ENCODE results near the gene RABL2A. TPM values are rescaled to one million over a fixed set of nuclear protein-coding genes. Genes with fewer than 3 reads are reported as not detected.
"Not testable (repeated sequence)": the region's sequence is repeated elsewhere in the genome, so short reads cannot be mapped to it uniquely, and the experiment has no call there.

RABL2A gene
- total RNA-seq, 2 donors from 2014 or later = 10.8 to 15.3 TPM

DNA sequence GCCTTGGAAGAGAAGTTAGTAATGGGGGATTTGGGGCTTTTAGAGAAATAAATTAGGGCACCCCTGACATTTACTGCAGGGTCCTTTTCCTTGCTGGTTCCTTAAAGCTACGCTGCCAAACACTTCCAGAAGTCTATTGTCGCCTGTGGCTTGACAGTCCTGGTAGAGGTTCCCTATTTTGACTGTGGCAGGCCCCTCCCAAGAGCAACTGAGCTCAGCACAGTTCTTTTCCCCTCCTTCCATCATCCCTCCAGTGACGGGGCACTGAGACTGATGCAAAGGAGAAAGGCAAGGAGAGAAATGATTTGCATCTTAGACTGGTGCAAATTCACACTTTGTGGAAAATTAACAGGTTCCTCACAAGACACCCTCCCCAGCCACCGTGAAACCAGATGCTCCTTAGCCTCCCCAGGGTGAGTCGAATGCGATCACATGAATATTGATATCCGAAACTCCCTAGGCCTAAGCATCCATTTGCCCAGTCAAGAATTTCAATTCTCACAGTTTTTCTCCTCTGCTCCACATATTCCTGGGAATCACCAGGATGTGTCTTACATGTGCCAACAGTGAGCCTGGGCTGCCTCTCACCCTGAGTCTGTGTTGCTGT, 45.4 kb downstream of the RABL2A start:
- intact Hi-C loops (cut with DNase I) = no loop called here
- no peak for DNase-seq (ENCODE audit: low spot score)

GRCh38 chr2:113675875-113676274, 48.8 kb downstream of the RABL2A start:
- no peak for DNase-seq (ENCODE audit: low spot score)
- intact Hi-C loops (cut with DNase I) = no loop called here

DNA sequence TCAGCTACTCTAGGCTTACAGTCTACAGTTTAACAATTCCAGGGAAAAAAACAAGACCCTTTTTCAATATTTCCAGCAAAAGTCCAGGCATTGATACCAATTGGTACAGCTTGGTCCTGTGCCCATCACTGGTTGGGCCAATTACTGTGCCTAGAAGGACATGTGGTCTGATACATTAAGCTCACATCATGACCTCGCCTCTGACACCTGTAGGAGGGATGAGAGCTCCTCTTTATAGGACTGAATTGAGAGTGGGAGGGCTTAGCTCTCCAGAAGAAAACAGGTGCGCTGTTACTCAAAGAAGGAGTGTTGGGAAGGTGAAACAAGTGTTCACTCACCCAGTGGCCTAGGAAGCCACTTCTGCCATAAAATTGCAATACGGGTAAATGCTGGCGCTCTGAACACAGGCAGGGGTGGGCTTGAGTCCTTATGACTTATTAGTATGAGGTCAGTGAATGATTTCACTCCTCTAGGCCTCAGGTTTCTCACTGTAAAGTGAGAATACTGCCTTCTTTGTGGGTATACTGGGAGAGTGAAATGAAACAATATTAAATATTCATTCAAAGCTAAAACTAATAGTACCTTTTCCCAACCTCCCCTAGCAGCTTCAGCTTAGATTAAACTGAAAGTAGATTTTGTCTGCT, 49.7 kb downstream of the RABL2A start:
- intact Hi-C loops (cut with DNase I) = no loop called here
- DNase-seq (ENCODE audit: low spot score) = no peak

- intact Hi-C loops (cut with DNase I) = no loop called here
- no peak for DNase-seq (ENCODE audit: low spot score)
Measured at GRCh38 chr2:113677330-113677729, 50.3 kb downstream of the RABL2A start.

- DNase-seq (ENCODE audit: low spot score) = no peak
- intact Hi-C loops (cut with DNase I) = no loop called here
Measured at GRCh38 chr2:113679457-113679856, 52.4 kb downstream of the RABL2A start.

DNA sequence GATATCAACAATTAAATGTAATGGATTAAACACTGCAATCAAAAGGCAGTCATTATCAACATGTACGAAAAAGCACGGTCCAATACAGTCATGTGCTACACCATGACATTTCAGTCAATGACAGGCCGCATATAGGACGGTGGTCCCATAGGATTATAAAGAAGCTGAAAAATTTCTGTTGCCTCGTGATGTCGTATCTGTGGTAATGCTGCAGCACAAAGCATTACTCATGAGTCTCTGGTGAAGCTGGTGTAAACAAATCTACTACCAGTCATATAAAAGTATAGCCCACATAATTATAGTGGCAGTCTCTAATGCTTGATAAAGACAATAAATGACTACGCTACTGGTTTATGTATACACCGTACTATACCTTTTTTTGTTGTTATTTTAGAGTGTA, 58.4 kb downstream of the RABL2A start:
- no peak for DNase-seq (ENCODE audit: low spot score)

DNA sequence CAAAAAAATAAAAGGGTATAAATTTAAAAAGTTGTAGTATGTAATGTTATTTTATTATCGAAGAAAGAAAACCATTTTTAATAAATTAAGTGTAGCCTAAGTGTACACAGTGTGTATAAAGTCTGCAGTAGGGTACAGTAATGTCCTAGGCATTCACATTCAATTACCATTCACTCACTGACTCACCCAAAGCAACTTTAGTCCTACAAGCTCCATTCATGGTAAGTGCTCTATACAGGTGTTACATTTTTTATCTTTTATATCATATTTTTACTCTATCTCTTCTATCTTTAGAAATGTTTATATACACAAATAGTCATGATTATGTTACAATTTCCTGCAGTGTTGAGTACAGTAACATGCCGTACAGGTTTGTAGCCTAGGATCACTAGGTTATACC, 59.5 kb downstream of the RABL2A start:
- DNase-seq (ENCODE audit: low spot score) = no peak
- intact Hi-C loops (cut with DNase I) = no loop called here

More for the DNA sequence above, 58.4 kb downstream of the RABL2A start:
- intact Hi-C loops (cut with DNase I) = no loop called here

DNA sequence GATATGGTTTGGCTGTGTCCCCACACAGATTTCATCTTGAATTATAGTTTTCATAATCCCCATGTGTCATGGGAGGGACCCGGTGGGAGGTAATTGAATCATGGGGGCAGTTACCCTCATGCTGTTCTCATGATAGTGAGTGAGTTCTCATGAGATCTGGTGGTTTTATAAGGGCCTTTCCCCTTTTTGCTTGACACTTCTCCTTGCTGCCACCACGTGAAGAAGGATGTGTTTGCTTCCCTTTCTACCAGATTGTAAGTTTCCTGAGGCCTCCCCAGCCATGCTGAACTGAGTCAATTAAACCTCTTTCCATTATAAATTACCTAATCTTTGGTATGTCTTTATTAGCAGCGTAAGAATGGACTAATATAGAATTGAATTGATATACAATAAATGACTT, 63.8 kb downstream of the RABL2A start:
- DNase-seq (ENCODE audit: low spot score); intact Hi-C loops (cut with DNase I): not testable (repeated sequence)

Small RNA genes lying within 50 kb of the gene (microRNA-seq; reads per million reads assigned to microRNA genes)
- gene MIR1302-3 (ENCODE audit: borderline microRNAs expressed in 2 of 2) = 0 reads per million in 2 donors

Other genes starting within 250 kb of the RABL2A start
- 10 to 100 TPM; 23.0 to 30.5 TPM for gene ZNG1B, start 189.6 kb upstream of the RABL2A start, total RNA-seq
- gene FOXD4L1, start 128.6 kb upstream of the RABL2A start, total RNA-seq = not detected
- 10 to 100 TPM; 62.5 to 81.9 TPM for gene SLC35F5, start 129.4 kb downstream of the RABL2A start, total RNA-seq

All from posterior vena cava (tissue), 2 donors.